Activated naive CD4-positive, alpha-beta T cell treated with anti-CD3 and anti-CD28 coated beads, Interleukin-2, amount 50 U/mL, for 16 hours (primary cell): ENCODE data around the gene COPG1.
A peak's percentile ranks its signal among the peaks of the same experiment; 100 is the strongest.
"Not testable (repeated sequence)": the region's sequence is repeated elsewhere in the genome, so short reads cannot be mapped to it uniquely, and the experiment has no call there.

ENCODE experiments used
- DNase-seq: peaks from one replicate; pipeline ENCODE4 v3.0.0-alpha.2; 2020

COPG1 gene, protein sequence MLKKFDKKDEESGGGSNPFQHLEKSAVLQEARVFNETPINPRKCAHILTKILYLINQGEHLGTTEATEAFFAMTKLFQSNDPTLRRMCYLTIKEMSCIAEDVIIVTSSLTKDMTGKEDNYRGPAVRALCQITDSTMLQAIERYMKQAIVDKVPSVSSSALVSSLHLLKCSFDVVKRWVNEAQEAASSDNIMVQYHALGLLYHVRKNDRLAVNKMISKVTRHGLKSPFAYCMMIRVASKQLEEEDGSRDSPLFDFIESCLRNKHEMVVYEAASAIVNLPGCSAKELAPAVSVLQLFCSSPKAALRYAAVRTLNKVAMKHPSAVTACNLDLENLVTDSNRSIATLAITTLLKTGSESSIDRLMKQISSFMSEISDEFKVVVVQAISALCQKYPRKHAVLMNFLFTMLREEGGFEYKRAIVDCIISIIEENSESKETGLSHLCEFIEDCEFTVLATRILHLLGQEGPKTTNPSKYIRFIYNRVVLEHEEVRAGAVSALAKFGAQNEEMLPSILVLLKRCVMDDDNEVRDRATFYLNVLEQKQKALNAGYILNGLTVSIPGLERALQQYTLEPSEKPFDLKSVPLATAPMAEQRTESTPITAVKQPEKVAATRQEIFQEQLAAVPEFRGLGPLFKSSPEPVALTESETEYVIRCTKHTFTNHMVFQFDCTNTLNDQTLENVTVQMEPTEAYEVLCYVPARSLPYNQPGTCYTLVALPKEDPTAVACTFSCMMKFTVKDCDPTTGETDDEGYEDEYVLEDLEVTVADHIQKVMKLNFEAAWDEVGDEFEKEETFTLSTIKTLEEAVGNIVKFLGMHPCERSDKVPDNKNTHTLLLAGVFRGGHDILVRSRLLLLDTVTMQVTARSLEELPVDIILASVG

GRCh38 chr3:129249284-129250065 lies at the start of gene COPG1:
Gene COPG1 (plus strand): TSS chr3:129249606. CDS start chr3:129249710, 104 bp downstream.
- DNase-seq = peak; percentile 85

GRCh38 chr3:129204473-129204872 lies 44.9 kb upstream of the COPG1 start:
- DNase-seq = no peak

DNA sequence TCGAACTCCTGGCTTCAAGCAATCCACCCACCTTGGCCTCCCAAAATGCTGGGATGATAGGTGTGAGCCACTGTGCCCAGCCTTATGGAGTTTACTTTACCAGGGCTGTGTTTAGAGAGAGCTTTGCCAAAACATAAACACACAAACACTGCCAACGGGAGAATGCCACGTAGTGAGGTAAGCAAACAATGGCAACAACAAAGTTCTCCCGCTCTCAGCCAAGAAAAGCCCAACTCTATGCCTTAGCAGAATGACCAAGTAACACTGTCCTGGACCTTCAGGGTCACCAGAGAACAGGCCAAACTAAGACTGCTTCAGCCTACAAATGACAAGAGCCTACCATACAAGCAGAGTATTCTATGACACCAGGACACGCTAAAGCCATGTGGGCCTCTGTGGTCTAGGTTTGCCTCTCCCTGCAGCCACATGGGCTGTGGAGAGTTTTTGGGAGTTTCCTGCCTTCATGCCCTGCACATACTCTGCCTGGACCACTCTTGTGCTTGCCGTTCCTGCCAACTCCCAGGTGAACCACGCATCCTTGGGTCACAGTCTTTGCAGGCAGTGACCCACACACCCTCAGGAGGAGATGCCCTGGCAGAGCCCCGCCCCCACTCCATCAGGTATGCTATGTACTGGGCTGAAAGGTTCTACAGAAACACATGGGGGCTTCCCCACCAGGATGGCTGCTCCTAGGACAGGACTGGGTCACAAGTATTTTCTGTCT lies 44.1 kb upstream of the COPG1 start:
- DNase-seq = no peak

DNA sequence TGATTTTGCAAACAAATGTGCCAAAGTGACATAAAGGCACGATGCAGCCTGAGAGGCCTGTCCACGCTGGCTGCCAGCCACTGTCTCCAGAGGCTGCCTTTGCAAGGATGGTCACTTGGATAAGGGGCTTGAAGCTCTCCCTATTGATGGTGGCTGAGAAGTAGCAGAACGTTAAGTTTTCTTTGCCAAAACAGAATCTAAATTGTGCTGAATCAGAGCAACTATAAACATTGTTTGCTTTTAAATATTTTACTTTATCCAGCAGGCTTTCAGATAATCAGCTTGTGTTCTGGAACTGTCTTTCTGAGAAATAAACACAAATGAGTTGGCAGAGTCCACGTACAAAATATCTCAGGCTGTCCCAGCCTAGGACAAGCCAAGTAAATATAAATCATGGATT lies 41.9 kb upstream of the COPG1 start:
- DNase-seq = no peak

- DNase-seq = no peak
Measured at GRCh38 chr3:129211345-129211744, 38.1 kb upstream of the COPG1 start.

- DNase-seq = no peak
Measured at GRCh38 chr3:129211772-129212171, 37.6 kb upstream of the COPG1 start.

GRCh38 chr3:129213238-129213637 lies 36.2 kb upstream of the COPG1 start:
- DNase-seq = no peak

DNA sequence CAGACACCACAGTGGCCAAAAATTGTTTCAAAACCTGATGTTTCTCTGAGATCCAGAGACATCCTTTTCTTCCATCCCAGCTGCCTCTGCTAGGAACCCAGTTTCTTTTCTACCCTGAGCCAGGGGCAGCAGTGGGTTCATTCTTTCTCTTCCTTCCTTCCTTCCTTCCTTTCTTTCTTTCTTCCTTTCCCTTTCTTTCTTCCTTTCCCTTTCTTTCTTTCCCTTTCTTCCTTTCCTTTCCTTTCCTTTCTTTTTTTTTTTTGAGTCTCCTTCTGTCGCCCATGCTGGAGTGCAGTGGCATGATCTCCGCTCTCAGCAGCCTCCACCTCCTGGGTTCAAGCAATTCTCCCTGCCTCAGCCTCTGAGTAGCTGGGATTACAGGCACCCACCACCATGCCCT lies 30.7 kb upstream of the COPG1 start:
- no peak for DNase-seq

DNA sequence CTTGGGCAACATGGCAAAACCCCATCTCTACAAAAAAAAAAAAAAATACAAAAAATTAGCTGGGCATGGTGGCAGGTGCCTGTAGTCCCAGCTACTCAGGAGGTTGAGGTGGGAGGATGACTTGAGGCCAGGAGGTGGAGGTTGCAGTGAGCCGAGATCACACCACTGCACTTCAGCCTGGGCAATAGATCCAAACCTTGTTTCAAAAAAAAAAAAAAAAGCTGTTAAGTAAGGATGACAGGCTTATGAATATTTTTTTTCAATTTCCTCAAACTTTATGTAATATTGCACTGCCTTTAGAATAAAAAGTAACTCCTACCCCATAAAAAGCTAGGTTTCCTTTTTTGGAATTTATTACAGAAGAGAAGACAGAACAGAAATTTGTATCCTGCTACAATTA lies 25.0 kb upstream of the COPG1 start:
- not testable (repeated sequence) for DNase-seq

DNA sequence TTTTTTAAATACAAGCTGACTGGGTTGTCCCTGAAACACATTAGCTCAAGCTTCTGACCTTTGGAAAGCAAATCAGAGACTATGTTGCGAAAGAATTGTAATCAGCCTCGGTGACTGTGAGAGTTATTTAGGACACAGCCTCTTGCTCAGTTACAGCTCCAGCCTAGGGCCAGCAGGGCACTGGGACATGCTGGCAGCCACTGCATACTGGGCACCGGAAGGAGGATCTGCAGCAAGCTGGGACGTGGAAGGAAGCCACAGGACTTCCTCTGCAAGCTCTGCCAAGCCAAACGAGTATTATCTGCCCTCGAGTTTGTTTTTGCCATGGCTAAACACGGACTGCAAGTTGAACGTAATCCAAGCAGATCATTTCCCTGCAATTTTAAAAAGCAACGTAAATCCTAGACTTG lies 24.4 kb upstream of the COPG1 start:
- no peak for DNase-seq

- DNase-seq = no peak
Measured at GRCh38 chr3:129226374-129226773, 23.0 kb upstream of the COPG1 start.

GRCh38 chr3:129228891-129229585 lies 20.4 kb upstream of the COPG1 start:
- no peak for DNase-seq

DNA sequence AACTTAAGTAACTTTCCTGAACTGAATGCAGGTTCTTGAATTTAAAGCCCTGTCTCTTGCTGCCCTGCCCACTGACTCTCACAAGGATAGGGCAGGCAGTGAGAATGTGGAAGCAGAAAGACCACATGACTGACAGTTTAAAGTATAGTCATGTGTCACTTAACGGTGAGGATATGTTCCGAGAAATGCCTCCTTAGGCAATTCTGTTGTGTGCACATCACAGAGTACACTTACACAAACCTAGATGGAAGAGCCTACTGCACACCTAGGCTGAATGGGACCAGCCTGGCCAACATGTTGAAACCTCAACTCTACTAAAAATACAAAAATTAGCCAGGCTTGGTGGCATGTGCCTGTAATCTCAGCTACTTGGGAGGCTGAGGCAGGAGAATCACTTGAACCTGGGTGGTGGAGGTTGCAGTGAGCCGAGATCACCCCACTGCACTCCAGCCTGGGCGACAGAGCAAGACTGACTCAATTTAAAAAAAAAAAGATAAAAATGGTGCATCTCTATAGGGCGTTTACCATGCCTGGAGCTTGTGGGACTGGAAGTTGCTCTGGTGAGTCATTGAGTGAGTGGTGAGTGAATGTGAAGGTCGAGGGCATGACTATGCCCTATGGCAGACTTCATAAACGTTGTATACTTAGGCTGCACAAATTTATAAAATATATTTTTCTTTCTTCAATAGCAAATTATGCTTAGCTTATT lies 18.9 kb upstream of the COPG1 start:
- DNase-seq = peak; percentile 19

DNA sequence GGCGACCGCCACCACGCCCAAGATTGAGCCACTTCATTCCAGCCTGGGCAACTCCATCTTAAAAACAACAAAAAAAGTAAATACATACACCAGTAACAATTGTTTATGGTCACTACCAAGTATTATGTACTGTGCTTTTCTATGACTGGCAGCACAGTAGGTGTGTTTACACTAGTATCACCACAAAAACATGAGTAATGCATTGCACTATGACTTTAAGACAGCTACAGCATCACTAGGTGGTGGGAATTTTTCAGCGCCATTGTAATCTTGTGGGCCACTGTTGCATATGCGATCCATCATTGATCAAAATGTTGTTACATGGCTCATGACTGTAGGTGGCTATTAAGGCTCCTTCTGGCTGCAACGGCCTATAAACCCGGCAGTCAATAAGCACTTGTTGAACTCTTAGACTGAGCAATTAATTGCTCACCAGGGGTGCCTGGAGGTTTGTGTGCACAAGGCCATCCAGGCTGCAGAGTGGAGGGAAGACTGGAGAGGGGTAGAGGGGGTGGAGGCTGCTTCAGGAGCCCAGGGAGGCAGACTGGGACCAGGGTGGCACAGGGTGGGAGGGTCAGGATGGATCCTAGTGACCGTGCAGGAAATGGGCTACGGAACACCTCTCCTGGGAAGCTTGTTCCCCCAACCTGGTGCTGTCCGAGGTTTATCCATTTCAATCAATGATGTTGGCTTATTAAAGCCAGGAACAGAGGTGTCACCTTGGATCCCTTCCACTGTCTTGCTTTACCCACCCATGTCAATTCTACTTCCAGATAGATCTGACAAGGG lies 17.9 kb upstream of the COPG1 start:
- DNase-seq = no peak

- no peak for DNase-seq
Measured at GRCh38 chr3:129233538-129233937, 15.9 kb upstream of the COPG1 start.

- no peak for DNase-seq
Measured at GRCh38 chr3:129234441-129234840, 15.0 kb upstream of the COPG1 start.

- no peak for DNase-seq
Measured at GRCh38 chr3:129235344-129235917, 14.0 kb upstream of the COPG1 start.

DNA sequence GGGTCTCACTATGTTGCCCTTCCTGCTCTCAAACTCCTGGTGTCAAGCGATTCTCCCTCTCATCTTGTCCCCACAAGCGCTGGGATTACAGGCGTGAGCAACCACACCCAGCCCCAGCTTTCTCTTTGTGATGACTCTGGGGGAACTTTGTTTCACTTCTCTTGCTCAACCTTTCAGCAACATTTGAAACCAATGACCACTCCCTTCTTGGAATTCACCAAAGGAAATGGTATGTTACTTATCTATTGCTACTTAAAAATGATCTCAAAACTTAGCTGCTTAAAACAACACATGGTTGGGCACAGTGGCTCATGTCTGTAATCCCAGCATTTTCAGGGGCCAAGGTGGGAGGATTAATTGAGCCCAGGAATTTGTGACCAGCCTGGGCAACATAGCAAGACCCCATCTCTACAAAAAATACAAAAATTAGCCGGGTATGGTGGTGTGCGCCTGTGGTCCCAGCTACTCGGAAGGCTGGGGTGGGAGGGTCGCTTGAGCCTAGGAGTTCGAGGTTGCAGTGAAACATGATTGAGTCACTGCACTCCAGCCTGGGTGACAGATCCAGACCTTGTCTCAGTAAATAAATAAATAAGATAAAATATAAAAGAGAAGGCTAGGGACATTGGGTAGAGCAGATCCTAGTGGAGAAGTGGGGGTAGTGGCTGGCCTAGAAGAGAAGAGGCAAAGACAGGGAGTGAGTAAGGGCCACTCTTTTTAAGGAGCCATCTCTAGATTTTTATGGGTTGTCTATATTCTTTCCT lies 10.3 kb upstream of the COPG1 start:
- no peak for DNase-seq

DNA sequence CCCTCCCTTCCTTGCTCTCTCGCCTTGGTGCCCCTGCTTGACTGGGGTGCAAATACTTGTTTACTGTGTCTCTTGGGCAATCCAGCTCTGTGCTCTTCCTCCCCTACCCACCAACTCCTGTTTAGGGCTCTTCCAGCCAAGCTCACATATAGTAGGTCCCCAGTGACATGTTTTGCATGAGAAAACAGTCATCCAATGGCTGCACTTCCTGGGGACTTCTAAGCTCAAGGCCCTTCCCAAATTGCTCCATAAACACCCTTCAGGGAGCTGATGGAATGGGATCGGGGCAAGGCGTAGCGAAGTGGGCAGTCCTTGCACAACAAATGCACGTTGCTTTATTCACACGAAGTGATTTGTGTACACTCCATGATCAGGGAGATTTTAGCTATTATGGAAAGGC lies 9.4 kb upstream of the COPG1 start:
- DNase-seq = no peak
